DND-41 (cell line): Measurements from ENCODE around the gene MKS1.

Experiments
- ATAC-seq: fragments of 200-7000 bp; cut with Tn5 transposase; 3 replicates; pipeline ENCODE4 v1.9.1; 2021; ENCODE audit warnings: low read depth; ENCODE audit not compliant: insufficient read depth
- DNase-seq: peaks from one replicate; pipeline ENCODE4 v3.0.0-alpha.2; 2020
- H2AFZ ChIP-seq: 2 replicates; pipeline ENCODE4 v1.6.0; 2012; ENCODE audit warnings: low read depth, low read length
- H3K27ac ChIP-seq: 2 replicates; pipeline ENCODE4 v1.5.1; 2012; ENCODE audit warnings: low read length, inconsistent platforms
- H3K27me3 ChIP-seq: fragments of 200-600 bp; sonication (generic); 2 replicates; pipeline ENCODE4 v1.6.0; 2012; ENCODE audit warnings: low read length, mild to moderate bottlenecking, inconsistent platforms; ENCODE audit not compliant: insufficient read depth, poor library complexity
- H3K36me3 ChIP-seq: 2 replicates; pipeline ENCODE4 v1.5.1; 2012; ENCODE audit warnings: low read length, inconsistent platforms; ENCODE audit not compliant: insufficient read depth
- H3K4me1 ChIP-seq: 2 replicates; pipeline ENCODE4 v1.5.1; 2012; ENCODE audit warnings: mild to moderate bottlenecking, low read length; ENCODE audit not compliant: insufficient read depth
- H3K4me2 ChIP-seq: 2 replicates; pipeline ENCODE4 v1.6.0; 2012; ENCODE audit warnings: mild to moderate bottlenecking, moderate library complexity, low read length, inconsistent platforms; ENCODE audit not compliant: insufficient read depth
- H3K4me3 ChIP-seq, 2 experiments: fragments of 200-600 bp in 1 of 2; shearing (Covaris generic) in 1 of 2; 2 replicates each; pipeline ENCODE4 v1.5.1; 2012 to 2016; ENCODE audit warnings: inconsistent platforms in 2 of 2, low read length in 2 of 2, mild to moderate bottlenecking in 2 of 2, low read depth in 1 of 2, moderate library complexity in 1 of 2
- H3K79me2 ChIP-seq: 2 replicates; pipeline ENCODE4 v1.6.0; 2012; ENCODE audit warnings: low read length, inconsistent platforms; ENCODE audit not compliant: insufficient read depth
- H3K9ac ChIP-seq: 2 replicates; pipeline ENCODE4 v1.6.0; 2012; ENCODE audit warnings: low read depth, mild to moderate bottlenecking, inconsistent platforms, low read length, moderate library complexity
- H3K9me3 ChIP-seq: 2 replicates; pipeline ENCODE4 v1.5.1; 2012; ENCODE audit warnings: low read length, moderate library complexity, mild to moderate bottlenecking, inconsistent platforms; ENCODE audit not compliant: insufficient read depth, severe bottlenecking
- H4K20me1 ChIP-seq: 2 replicates; pipeline ENCODE4 v1.6.0; 2012; ENCODE audit warnings: low read length; ENCODE audit not compliant: insufficient read depth
- CTCF ChIP-seq: IDR thresholded peaks from 2 replicates; pipeline ENCODE4 v1.5.1; 2012; ENCODE audit warnings: borderline replicate concordance, low read length, moderate library complexity, mild to moderate bottlenecking; ENCODE audit not compliant: poor library complexity, severe bottlenecking; ENCODE audit errors: extremely low read depth
- EZH2 ChIP-seq: IDR thresholded peaks from 3 replicates; pipeline ENCODE4 v1.6.1; 2012; ENCODE audit warnings: borderline replicate concordance, low read depth, mild to moderate bottlenecking, moderate library complexity, low read length, inconsistent platforms; ENCODE audit not compliant: severe bottlenecking

Gene MKS1

GRCh38 chr17:58184308-58184985, 34.6 kb downstream of the MKS1 start:
- H3K27me3 ChIP-seq = no peaks in the 10 kb centered on the region
- no peak overlapping the region for H3K9ac ChIP-seq
- ATAC-seq (no peak), DNase-seq (no peak)
- no peak for TF ChIP-seq CTCF
- TF ChIP-seq EZH2 = no peak
- H4K20me1 ChIP-seq = peaks cover 3% of the 10 kb centered on the region; the same call in 1 of the 2 replicates
- H3K9me3 ChIP-seq = no peaks in the 10 kb centered on the region
- H3K27ac ChIP-seq = no peak overlapping the region
- no peak overlapping the region for H2AFZ ChIP-seq
- no peak overlapping the region for H3K4me2 ChIP-seq
- H3K36me3 ChIP-seq = no peaks in the 10 kb centered on the region
- no peaks in the 10 kb centered on the region for H3K79me2 ChIP-seq
- no peak overlapping the region for H3K4me3 ChIP-seq
- no peaks in the 10 kb centered on the region for H3K4me1 ChIP-seq

GRCh38 chr17:58183514-58183913, 35.5 kb downstream of the MKS1 start:
- Histone ChIP-seq H3K4me1 (no peaks in the 10 kb centered on the region), H3K9me3 (no peaks in the 10 kb centered on the region), H3K4me2 (no peak overlapping the region), H3K36me3 (no peaks in the 10 kb centered on the region), H3K4me3 (no peak overlapping the region), H3K27ac (no peak overlapping the region), H4K20me1 (peaks cover 3% of the 10 kb centered on the region; the same call in 1 of the 2 replicates), H3K27me3 (no peaks in the 10 kb centered on the region), H2AFZ (no peak overlapping the region), H3K79me2 (no peaks in the 10 kb centered on the region), H3K9ac (no peak overlapping the region)
- DNase-seq (no peak), ATAC-seq (no peak)
- TF ChIP-seq CTCF = no peak
- no peak for TF ChIP-seq EZH2

- Histone ChIP-seq H3K27ac (no peak overlapping the region), H3K79me2 (no peaks in the 10 kb centered on the region), H4K20me1 (peaks cover 6% of the 10 kb centered on the region), H3K36me3 (no peaks in the 10 kb centered on the region), H3K4me3 (no peak overlapping the region), H3K9ac (no peak overlapping the region), H2AFZ (no peak overlapping the region), H3K4me1 (no peaks in the 10 kb centered on the region), H3K27me3 (no peaks in the 10 kb centered on the region), H3K4me2 (no peak overlapping the region), H3K9me3 (no peaks in the 10 kb centered on the region)
- no peak for ATAC-seq
- no peak for DNase-seq
- TF ChIP-seq CTCF (no peak), EZH2 (no peak)
Measured at GRCh38 chr17:58181796-58182195, 37.3 kb downstream of the MKS1 start.
